ENCODE measurements around the gene SLA2.

GRCh38 chr20:36576081-36576445 is 69.9 kb downstream of the SLA2 start:
- TF ChIP-seq CTCF (IDR thresholded peaks at IDR 0.05; ENCODE audit: poor library complexity) (no peak), EZH2 (IDR thresholded peaks at IDR 0.05; ENCODE audit: borderline replicate concordance) (no peak)
